ENCODE measurements around the gene RAP1B. TPM values are rescaled to one million over a fixed set of nuclear protein-coding genes. Genes with fewer than 3 reads are reported as not detected.

The RAP1B gene
- total RNA-seq, 1 donor from 2014 or later = 206 TPM

DNA sequence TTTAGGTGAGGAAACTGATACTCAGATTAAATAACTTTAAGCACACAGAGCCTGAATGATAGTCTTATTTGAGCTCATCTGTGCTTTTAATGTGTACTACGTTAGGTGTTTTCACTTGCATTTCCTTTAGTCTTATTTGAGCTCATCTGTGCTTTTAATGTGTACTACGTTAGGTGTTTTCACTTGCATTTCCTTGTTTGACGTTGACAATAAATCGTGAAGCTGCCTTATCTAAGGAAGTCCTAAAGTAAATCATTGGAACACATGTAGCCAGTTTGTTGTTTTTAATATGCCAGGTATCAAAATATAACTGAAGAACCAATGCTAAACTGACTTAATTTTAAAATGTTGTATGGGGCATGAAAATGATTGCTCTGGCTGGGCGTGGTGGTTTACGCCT lies 2.0 kb downstream of the RAP1B start:
- Mint-ChIP-seq H3K27me3 (ENCODE audit: unreplicated experiment) (peaks cover 8% of the 10 kb centered on the region), H3K4me1 (ENCODE audit: unreplicated experiment) (peaks cover 48% of the 10 kb centered on the region), H3K9me3 (ENCODE audit: unreplicated experiment) (no peaks in the 10 kb centered on the region), H3K27ac (ENCODE audit: unreplicated experiment) (peak overlapping the region; percentile 97), H3K36me3 (ENCODE audit: low read depth, unreplicated experiment) (peaks cover 17% of the 10 kb centered on the region), H3K4me3 (ENCODE audit: unreplicated experiment) (peak overlapping the region; percentile 97)
- TF ChIP-seq, protein P1, sequence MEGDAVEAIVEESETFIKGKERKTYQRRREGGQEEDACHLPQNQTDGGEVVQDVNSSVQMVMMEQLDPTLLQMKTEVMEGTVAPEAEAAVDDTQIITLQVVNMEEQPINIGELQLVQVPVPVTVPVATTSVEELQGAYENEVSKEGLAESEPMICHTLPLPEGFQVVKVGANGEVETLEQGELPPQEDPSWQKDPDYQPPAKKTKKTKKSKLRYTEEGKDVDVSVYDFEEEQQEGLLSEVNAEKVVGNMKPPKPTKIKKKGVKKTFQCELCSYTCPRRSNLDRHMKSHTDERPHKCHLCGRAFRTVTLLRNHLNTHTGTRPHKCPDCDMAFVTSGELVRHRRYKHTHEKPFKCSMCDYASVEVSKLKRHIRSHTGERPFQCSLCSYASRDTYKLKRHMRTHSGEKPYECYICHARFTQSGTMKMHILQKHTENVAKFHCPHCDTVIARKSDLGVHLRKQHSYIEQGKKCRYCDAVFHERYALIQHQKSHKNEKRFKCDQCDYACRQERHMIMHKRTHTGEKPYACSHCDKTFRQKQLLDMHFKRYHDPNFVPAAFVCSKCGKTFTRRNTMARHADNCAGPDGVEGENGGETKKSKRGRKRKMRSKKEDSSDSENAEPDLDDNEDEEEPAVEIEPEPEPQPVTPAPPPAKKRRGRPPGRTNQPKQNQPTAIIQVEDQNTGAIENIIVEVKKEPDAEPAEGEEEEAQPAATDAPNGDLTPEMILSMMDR (IDR thresholded peaks at IDR 0.05; ENCODE audit: unreplicated experiment) = no peak
- DNase-seq (ENCODE audit: low spot score) = no peak

GRCh38 chr12:68613209-68613904 lies 2.7 kb downstream of the RAP1B start:
- Mint-ChIP-seq H3K27me3 (ENCODE audit: unreplicated experiment) (peaks cover 8% of the 10 kb centered on the region), H3K27ac (ENCODE audit: unreplicated experiment) (peak overlapping the region; percentile 97)
- DNase-seq (ENCODE audit: low spot score) = no peak

DNA sequence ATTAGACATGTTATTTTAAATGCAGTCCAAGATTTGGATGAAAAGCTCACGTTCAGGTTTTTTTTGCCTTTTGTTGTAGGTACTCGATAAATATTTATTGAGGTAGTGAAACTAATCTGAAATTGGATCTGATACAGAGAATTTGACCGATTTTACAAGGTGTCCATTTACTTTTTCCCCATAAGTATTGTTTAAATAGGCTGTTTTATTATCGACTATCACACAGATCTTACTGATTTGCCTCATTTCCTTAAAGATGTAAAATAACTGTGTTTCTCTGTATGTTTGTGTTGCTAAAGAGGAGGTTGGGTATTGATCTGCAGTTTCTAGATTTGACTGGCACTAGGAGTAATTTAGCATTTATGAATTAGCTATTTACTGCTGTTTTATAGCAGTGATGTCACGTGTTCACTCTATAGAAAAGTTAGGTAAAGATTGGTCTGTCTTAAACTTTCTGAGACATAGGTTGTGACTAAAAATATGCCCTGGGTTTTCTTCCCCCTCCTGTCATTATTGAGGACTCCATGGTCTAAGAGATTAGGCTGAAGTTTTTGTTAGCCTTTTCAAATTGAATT lies 3.5 kb downstream of the RAP1B start:
- DNase-seq (ENCODE audit: low spot score) = no peak
- Mint-ChIP-seq H3K36me3 (ENCODE audit: low read depth, unreplicated experiment) (peaks cover 17% of the 10 kb centered on the region), H3K27me3 (ENCODE audit: unreplicated experiment) (peaks cover 8% of the 10 kb centered on the region), H3K9me3 (ENCODE audit: unreplicated experiment) (no peaks in the 10 kb centered on the region), H3K27ac (ENCODE audit: unreplicated experiment) (peak overlapping the region; percentile 7), H3K4me3 (ENCODE audit: unreplicated experiment) (peak overlapping the region; percentile 16), H3K4me1 (ENCODE audit: unreplicated experiment) (peaks cover 45% of the 10 kb centered on the region)
- TF ChIP-seq, protein P1 (IDR thresholded peaks at IDR 0.05; ENCODE audit: unreplicated experiment) = no peak

More at GRCh38 chr12:68613209-68613904, 2.7 kb downstream of the RAP1B start:
- H3K36me3 Mint-ChIP-seq (ENCODE audit: low read depth, unreplicated experiment) = peaks cover 17% of the 10 kb centered on the region
- TF ChIP-seq, protein P1 (IDR thresholded peaks at IDR 0.05; ENCODE audit: unreplicated experiment) = no peak
- peak overlapping the region; percentile 97 for H3K4me3 Mint-ChIP-seq (ENCODE audit: unreplicated experiment)
- H3K9me3 Mint-ChIP-seq (ENCODE audit: unreplicated experiment) = no peaks in the 10 kb centered on the region
- peaks cover 42% of the 10 kb centered on the region for H3K4me1 Mint-ChIP-seq (ENCODE audit: unreplicated experiment)

DNA sequence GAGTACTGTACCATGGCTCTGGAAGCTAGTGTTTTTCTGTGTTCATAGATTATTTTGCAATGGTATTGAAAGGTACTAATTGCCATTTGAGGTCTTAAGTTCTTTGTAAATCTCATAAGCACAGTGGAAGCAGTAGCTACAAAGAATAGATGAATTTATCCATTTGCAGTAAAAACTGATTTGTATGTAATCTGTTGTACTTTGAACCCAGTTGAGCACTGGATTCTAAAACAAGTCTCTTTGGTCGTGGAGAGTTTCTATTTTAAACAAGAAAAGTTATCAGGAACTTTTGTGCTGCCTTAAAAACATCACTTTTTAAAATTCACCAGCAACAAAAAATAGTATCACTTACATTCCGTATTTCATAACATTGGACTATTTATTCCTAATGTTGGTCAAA lies 4.1 kb downstream of the RAP1B start:
- TF ChIP-seq, protein P1 (IDR thresholded peaks at IDR 0.05; ENCODE audit: unreplicated experiment) = no peak
- H3K36me3 Mint-ChIP-seq (ENCODE audit: low read depth, unreplicated experiment) = peaks cover 17% of the 10 kb centered on the region
- H3K4me3 Mint-ChIP-seq (ENCODE audit: unreplicated experiment) = peak overlapping the region; percentile 16
- H3K4me1 Mint-ChIP-seq (ENCODE audit: unreplicated experiment) = peaks cover 43% of the 10 kb centered on the region
- peaks cover 8% of the 10 kb centered on the region for H3K27me3 Mint-ChIP-seq (ENCODE audit: unreplicated experiment)
- H3K9me3 Mint-ChIP-seq (ENCODE audit: unreplicated experiment) = no peaks in the 10 kb centered on the region
- H3K27ac Mint-ChIP-seq (ENCODE audit: unreplicated experiment) = peak overlapping the region; percentile 36
- DNase-seq (ENCODE audit: low spot score) = no peak

Data from endothelial cell (in vitro differentiated cells).